PFSK-1 (cell line): Measurements from ENCODE around the gene MN1.

ENCODE experiments used
- POLR2AphosphoS5 ChIP-seq: IDR thresholded peaks from 2 replicates; pipeline ENCODE4 v1.6.1; 2012; ENCODE audit warnings: low read depth, mild to moderate bottlenecking, control low read depth, low read length, moderate library complexity
- TAF1 ChIP-seq: IDR thresholded peaks from 2 replicates; pipeline ENCODE4 v1.6.1; 2012; ENCODE audit warnings: low read length, control low read depth, borderline replicate concordance; ENCODE audit not compliant: insufficient read depth

GRCh38 chr22:27848005-27848404 is 46.4 kb upstream of the MN1 start:
- TF ChIP-seq POLR2AphosphoS5: no peak
- no peak for TF ChIP-seq TAF1
